Spinal cord (tissue), 10 donors: ENCODE measurements around the gene GOLGA2. TPM values are rescaled to one million over a fixed set of nuclear protein-coding genes. Genes with fewer than 3 reads are reported as not detected.
A peak's percentile ranks its signal among the peaks of the same experiment; 100 is the strongest.

Experiments used
- DNase-seq, 6 donors: peaks; one replicate each; pipeline versions ENCODE4 v3.0.0 to v3.0.0-alpha.2; 2013 to 2015; ENCODE audit warnings: low spot score in 6 of 6, low read depth in 4 of 6
- H3K27ac ChIP-seq: one replicate; pipeline ENCODE4 v1.5.1; 2013; ENCODE audit warnings: low read depth, low read length, control low read depth
- H3K27me3 ChIP-seq: one replicate; pipeline ENCODE4 v1.6.1; 2013; ENCODE audit warnings: low read length; ENCODE audit not compliant: control insufficient read depth, insufficient read depth
- H3K36me3 ChIP-seq: one replicate; pipeline ENCODE4 v1.6.1; 2013; ENCODE audit warnings: low read length; ENCODE audit not compliant: control insufficient read depth, insufficient read depth
- H3K4me1 ChIP-seq: one replicate; pipeline ENCODE4 v1.6.1; 2013; ENCODE audit warnings: low read length; ENCODE audit not compliant: control insufficient read depth, insufficient read depth
- H3K4me3 ChIP-seq: one replicate; pipeline ENCODE4 v1.5.1; 2013; ENCODE audit warnings: low read depth, low read length, control low read depth
- H3K9me3 ChIP-seq: one replicate; pipeline ENCODE4 v1.6.1; 2013; ENCODE audit warnings: low read length; ENCODE audit not compliant: control insufficient read depth, insufficient read depth
- WGBS: methylation state at CpG from one replicate; pipeline ENCODE4 v1.1.5; 2013; ENCODE audit warnings: missing lambda C conversion rate; ENCODE audit not compliant: insufficient coverage; 5-methylcytosine and 5-hydroxymethylcytosine counted together
- polyA plus RNA-seq, 2 donors: library from polyadenylated mRNA; unstranded; fragments of 120-200 nt; gene quantifications; one replicate each; pipeline ENCODE4 v1.2.1, GENCODE V29; 2013; ENCODE audit not compliant: insufficient read length in 2 of 2
- total RNA-seq, 2 donors: library from RNA; depleted of rRNA in 1 of 2; stranded (reverse); fragments of 120-200 nt in 1 of 2; fragments of >200 nt in 1 of 2; gene quantifications; one replicate each; pipeline versions ENCODE4 v1.2.3 to v1.2.4, GENCODE V29; 2013 to 2014
- donor health status: healthy.

Gene GOLGA2
- total and polyA plus RNA-seq, 4 donors, result 70.6 to 119 (median 86.0) TPM

DNA sequence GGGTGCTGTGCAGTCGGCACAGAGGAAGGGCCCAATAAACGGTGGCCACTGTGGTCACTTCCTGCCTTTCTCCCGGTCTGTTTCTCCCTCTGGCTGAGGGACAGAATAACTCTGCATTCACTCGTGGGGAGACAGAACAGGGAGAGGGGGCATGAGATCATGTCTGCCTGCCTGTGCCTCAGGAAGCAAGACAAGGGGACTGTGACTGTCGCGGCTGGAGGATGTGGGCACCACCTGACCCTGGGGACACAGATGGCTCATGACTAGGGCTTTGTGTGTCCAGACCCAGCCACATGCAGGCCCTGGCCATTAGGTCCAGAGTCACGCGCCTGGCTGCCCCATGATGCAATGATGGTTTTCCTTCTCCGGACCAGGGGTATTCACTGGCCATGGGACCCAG is 40.6 kb upstream of the GOLGA2 start:
- Histone ChIP-seq H3K36me3 (peaks cover 68% of the 10 kb centered on the region), H3K27me3 (no peaks in the 10 kb centered on the region), H3K9me3 (no peaks in the 10 kb centered on the region), H3K4me3 (no peak overlapping the region), H3K27ac (no peak overlapping the region), H3K4me1 (peaks cover 18% of the 10 kb centered on the region)
- DNase-seq, result peak in 1 of 6 donors; percentile 51
- 68% methylated on average over 8 of the region's 9 CpGs for WGBS

DNA sequence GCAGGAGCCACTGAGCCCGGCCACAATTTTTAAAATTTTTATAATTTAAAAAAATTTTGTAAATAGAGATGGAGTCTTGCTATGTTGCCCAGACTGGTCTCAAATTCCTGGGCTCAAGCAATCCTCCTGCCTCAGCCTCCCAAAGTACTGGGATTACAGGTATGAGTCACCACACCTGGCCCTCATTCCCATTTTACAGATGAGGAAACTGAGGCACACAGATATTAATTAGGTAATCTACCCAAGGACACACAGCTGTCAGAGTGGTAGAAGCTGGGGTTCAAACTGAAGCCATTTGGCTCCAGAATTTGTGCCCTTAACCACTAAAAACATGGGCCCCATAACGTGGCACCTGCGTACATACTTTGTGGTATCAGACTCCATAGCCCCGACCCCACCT is 38.9 kb upstream of the GOLGA2 start:
- Histone ChIP-seq H3K9me3 (no peaks in the 10 kb centered on the region), H3K27ac (no peak overlapping the region), H3K36me3 (peaks cover 73% of the 10 kb centered on the region), H3K27me3 (no peaks in the 10 kb centered on the region), H3K4me1 (peaks cover 16% of the 10 kb centered on the region), H3K4me3 (no peak overlapping the region)
- no peak for DNase-seq
- WGBS, result 100% methylated on average over 3 of the region's 4 CpGs

DNA sequence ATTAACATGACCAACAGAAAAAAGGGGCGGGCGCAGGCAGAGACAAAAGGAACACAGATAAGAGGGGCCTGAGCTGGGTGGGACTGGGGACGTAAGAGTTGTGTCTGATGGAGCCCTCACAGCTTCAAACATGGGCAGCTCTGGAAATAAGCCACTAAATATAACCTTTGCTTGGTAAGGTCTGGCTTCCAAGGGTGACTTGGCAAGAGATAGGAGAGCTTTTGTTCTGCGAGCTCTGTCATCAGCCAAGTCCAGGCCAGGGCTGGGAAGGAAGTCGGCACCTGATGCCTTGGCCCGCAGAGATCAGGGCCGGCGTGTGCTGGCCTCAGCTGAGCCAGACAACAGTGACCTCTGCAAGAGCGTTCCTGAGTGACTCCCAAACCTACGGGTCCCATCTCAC is 34.7 kb upstream of the GOLGA2 start:
- H3K9me3 ChIP-seq, result no peaks in the 10 kb centered on the region
- H3K27ac ChIP-seq, result no peak overlapping the region
- no peak overlapping the region for H3K4me3 ChIP-seq
- H3K36me3 ChIP-seq, result peaks cover 76% of the 10 kb centered on the region
- 83% methylated on average over 10 of the region's 10 CpGs for WGBS
- no peak for DNase-seq
- no peaks in the 10 kb centered on the region for H3K27me3 ChIP-seq
- peaks cover 10% of the 10 kb centered on the region for H3K4me1 ChIP-seq

DNA sequence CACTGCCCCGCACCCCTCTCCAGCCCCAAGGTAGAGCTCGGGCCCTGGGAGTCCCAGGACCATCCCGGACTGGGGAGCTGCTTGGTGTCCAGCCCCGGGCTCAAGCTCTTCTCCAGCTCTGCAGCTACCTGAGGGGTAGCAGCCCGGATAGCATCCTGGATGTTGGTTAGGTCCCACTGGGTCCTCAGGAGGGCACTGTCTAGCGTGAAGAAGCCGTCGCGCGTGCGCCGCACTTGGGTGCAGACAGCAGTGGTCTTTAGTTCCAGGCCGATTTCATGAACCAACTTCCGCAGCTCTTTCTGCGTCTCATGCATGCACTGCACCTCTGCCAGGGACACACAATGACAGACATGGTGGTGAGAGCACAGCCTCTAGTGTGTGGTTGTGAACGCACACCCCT is 33.7 kb upstream of the GOLGA2 start:
- no peak for DNase-seq
- H3K27me3 ChIP-seq, result no peaks in the 10 kb centered on the region
- peaks cover 10% of the 10 kb centered on the region for H3K4me1 ChIP-seq
- H3K36me3 ChIP-seq, result peaks cover 74% of the 10 kb centered on the region
- no peak overlapping the region for H3K27ac ChIP-seq
- H3K4me3 ChIP-seq, result no peak overlapping the region
- 95% methylated on average over 16 of the region's 16 CpGs for WGBS
- H3K9me3 ChIP-seq, result no peaks in the 10 kb centered on the region

DNA sequence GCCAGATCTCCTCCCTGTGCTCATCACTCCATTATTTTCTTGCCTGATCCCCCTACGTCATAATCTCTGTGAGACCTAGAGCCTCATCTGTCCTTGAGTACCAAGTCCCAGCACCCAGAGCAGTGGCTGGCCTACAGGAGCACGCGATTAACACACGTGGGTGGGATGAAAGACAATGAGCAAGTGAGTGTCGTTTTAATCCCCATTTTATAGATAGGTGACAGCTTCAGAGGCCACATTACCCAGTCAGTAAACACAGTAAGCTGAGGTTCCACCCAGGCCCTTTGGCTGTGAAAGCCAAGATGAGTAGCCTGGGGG is 29.1 kb upstream of the GOLGA2 start:
- Histone ChIP-seq H3K27ac (no peak overlapping the region), H3K4me3 (no peak overlapping the region), H3K4me1 (no peaks in the 10 kb centered on the region), H3K9me3 (no peaks in the 10 kb centered on the region), H3K36me3 (peaks cover 40% of the 10 kb centered on the region), H3K27me3 (no peaks in the 10 kb centered on the region)
- no CpG with 5 or more reads among the region's 5 CpGs for WGBS
- DNase-seq, result no peak

DNA sequence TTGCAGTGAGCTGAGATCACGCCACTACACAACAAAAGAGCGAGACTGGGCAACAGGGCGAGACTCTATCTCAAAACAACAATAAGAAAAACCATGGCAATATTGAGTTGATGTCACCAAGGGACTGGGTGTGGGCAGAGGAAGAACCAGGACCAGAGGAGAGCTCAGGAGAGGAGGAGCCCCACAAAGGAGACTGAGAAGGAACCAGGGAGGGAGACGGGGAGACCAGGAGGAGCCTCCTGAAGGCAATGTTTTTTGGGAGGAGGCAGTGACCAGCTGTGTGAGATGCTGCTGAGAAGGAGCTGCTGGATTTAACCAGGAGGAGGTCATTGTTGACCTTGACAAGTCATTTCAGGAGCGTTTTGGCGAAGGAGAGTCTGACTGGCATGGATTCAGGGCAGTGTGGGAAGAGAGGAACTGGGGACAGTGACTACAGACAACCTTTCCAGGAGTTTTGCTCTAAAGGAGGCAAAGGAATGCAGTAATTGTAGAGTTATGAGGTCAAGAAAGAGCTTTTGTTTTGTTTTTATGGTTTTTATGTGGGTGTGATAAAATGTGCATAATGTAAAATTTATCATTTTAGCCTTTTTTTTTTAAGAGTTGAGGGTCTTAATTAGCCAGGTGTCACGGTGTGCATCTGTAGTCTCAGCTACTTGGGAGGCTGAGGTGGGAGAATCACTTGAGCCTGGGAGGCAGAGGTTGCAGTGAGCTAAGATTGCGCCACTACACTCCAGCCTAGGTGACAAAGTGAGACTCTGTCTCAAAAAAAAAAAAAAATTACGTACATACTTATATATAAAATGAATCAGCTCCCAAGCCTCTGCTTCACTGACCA is 28.5 kb upstream of the GOLGA2 start:
- Histone ChIP-seq H3K4me3 (no peak overlapping the region), H3K4me1 (no peaks in the 10 kb centered on the region), H3K9me3 (no peaks in the 10 kb centered on the region), H3K27ac (no peak overlapping the region), H3K27me3 (no peaks in the 10 kb centered on the region), H3K36me3 (peaks cover 34% of the 10 kb centered on the region)
- DNase-seq, result no peak
- WGBS, result 82% methylated on average over 4 of the region's 9 CpGs

DNA sequence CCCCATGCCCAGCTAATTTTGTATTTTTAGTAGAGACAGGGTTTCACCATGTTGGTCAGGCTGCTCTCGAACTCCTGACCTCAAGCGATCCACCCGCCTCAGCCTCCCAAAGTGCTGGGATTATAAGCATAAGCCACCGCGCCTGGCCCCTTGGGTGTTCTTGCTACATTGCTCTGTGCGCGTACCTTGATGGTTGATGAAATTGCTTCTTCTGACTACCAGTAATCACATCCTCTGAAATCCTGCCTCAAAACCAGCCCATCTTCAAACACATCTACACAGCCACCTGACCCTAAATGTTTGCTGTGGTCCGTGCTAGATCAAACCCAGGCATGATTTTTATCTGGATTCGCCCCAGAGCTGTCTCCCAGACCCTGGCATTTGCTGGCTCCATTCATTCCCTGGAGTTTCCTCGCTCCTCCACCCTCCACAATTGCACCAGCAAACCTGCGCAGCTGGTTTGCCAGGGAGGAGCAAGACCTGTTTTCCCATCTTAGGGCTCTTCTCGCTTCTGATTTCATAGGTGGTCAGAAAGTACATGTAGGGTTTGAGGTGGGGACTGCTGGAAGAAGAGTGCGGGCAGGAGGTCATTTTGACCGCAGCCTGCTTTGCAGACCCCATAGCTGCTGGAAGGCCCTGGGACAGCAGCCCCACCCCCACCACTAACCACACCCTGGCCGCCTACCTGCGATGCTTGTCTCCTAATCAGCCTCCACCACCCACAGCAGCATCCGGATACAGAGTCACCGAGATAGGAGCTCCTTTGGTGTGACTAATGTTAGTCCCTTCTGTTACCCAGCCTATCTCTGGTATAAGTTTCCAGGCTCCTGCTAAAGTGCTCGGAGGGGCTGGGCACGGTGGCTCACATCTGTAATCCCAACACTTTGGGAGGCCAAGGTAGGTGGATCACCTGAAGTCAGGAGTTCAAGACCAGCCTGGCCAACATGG is 23.0 kb upstream of the GOLGA2 start:
- Histone ChIP-seq H3K27me3 (no peaks in the 10 kb centered on the region), H3K36me3 (peaks cover under 1% of the 10 kb centered on the region), H3K9me3 (no peaks in the 10 kb centered on the region), H3K27ac (no peak overlapping the region), H3K4me1 (peaks cover 5% of the 10 kb centered on the region), H3K4me3 (no peak overlapping the region)
- no peak for DNase-seq
- WGBS, result 87% methylated on average over 10 of the region's 20 CpGs

DNA sequence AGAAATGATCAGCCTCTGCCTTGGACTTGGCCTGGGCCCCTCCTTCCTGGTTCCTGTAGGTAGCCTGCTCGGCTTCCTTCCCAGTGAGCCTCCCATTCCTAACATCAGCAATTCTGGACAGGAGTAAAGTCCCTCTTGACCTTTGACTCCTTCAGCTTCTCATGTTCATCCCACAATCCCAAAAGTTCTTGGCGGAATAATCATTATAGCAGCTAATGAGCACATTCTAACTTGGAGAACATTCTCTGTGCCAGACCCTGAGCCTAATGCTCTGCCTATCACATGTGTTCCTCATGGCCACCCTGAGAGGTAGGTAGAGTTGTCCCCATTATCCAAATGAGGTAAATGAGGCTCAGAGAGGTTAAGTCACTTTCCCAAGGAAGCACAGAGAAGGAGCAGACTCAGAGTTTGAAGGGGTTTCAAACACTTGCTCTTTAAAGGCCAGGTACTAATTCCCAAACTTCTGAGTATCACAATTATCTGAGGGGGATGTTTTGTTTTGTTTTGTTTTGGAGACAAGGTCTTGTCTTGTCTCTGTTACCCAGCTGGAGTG is 21.5 kb upstream of the GOLGA2 start:
- Histone ChIP-seq H3K4me1 (peaks cover 5% of the 10 kb centered on the region), H3K27me3 (no peaks in the 10 kb centered on the region), H3K27ac (no peak overlapping the region), H3K36me3 (peaks cover 4% of the 10 kb centered on the region), H3K9me3 (no peaks in the 10 kb centered on the region), H3K4me3 (no peak overlapping the region)
- DNase-seq, result no peak
- 93% methylated on average over 2 of the region's 2 CpGs for WGBS

DNA sequence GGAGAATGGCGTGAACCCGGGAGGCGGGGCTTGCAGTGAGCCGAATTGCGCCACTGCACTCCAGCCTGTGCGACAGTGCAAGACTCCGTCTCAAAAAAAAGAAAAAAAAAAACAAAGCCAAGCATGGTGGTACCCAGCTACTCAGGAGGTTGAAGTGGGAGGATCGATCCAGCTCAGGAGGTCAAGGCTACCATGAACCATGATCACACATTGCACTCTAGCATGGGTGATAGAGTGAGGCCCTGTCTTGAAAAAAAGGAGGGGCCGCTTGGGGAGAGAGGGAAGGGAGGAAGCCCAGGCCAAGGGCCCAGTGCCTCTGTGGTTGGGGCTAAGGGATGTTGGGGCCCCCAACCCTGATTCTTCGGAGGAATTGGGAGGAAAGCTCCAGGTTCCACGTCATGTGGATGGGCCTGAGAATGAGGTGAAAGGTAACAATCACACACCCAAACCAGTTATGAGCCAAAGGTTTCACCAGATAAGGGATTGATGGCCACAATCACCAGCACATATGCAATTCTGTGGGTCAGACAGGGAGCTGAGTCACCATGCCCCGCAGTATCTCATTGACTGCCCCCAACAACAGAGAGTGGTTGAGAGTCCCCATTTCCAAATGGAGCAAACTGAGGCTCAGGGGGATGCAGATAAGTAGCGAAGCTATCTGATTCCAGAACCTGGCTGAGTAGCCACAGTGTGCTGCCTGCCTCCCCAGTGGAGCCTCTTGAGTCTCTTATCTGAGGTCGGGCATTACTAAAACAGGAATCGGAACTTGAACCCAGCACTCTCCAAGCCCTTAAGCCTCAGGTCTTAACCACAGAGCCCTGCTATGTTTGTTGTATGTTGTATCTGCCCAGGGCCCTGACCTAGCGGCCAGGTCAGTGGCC is 20.8 kb upstream of the GOLGA2 start:
- no peak for DNase-seq
- WGBS, result over 99% methylated on average over 10 of the region's 16 CpGs
- H3K27ac ChIP-seq, result no peak overlapping the region
- H3K27me3 ChIP-seq, result no peaks in the 10 kb centered on the region
- H3K4me1 ChIP-seq, result peaks cover 5% of the 10 kb centered on the region
- H3K36me3 ChIP-seq, result peaks cover 4% of the 10 kb centered on the region
- H3K9me3 ChIP-seq, result no peaks in the 10 kb centered on the region
- no peak overlapping the region for H3K4me3 ChIP-seq
